ENCODE results near the gene ZNF154.

DNA sequence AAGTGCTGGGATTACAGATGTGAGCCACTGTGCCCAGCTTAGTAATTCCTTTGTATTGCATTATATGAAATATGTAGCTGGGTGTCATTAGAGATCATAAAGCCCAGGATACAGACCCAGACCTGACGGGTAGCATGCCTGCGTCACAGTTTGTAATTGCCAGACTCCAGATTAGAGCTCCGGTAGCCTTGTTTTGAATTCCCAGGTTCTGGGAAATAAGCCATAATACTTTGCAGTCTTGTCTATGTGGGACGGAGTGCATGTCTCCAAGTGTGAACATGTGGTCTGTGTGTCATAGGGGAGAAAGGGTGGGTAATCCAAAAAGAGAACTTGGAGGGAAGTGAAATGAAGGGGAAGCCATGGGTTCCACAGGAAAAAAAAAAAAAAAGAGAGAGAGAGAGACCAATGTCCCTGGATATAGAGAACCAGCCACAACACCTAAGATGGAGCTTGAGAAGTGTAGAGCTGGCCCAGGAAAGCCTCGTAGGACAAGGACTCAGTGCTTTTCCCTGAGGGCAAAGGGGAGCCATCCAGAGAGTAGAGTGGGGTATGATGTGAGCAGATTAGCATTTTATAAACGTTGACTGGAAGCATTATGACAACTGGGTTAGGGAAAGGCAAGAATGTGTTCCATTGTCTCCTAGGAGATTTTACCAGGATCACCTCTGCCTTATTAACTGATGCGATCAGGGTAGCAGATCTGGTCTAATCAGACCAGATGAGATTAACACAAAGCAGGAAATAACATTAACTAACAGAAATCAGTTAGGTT lies 37.7 kb downstream of the ZNF154 start:
- TF ChIP-seq, protein P1, sequence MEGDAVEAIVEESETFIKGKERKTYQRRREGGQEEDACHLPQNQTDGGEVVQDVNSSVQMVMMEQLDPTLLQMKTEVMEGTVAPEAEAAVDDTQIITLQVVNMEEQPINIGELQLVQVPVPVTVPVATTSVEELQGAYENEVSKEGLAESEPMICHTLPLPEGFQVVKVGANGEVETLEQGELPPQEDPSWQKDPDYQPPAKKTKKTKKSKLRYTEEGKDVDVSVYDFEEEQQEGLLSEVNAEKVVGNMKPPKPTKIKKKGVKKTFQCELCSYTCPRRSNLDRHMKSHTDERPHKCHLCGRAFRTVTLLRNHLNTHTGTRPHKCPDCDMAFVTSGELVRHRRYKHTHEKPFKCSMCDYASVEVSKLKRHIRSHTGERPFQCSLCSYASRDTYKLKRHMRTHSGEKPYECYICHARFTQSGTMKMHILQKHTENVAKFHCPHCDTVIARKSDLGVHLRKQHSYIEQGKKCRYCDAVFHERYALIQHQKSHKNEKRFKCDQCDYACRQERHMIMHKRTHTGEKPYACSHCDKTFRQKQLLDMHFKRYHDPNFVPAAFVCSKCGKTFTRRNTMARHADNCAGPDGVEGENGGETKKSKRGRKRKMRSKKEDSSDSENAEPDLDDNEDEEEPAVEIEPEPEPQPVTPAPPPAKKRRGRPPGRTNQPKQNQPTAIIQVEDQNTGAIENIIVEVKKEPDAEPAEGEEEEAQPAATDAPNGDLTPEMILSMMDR (IDR thresholded peaks at IDR 0.05), result no peak
- no peak for TF ChIP-seq POLR2A (IDR thresholded peaks at IDR 0.05)
- TF ChIP-seq POLR2AphosphoS5 (IDR thresholded peaks at IDR 0.05), result no peak

Data from prostate gland (tissue), 2 donors.